Measurements from ENCODE around the gene CBL. TPM values are rescaled to one million over a fixed set of nuclear protein-coding genes. Genes with fewer than 3 reads are reported as not detected.

The CBL gene
- total RNA-seq, 1 donor from 2014 or later = 30.4 TPM

DNA sequence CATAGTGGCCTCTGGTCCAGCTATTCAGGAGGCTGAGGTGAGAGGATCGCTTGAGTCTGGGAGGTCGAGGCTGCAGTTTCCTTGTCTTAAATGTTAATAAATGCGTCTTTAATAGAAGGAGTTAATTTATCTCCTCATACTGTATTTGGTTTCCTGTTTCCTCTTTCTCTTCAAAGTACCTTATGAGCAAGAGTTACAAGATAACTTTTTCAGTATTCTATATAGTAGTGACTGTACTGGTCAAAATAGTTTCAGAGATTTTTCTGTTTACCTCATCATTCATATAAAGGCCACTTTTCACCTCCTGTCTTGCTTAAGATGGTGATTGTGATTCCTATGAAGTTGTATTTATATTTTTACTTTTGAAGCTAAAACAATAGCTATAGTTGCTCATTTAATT lies 59.9 kb downstream of the CBL start:
- DNase-seq (ENCODE audit: low spot score) = no peak

DNA sequence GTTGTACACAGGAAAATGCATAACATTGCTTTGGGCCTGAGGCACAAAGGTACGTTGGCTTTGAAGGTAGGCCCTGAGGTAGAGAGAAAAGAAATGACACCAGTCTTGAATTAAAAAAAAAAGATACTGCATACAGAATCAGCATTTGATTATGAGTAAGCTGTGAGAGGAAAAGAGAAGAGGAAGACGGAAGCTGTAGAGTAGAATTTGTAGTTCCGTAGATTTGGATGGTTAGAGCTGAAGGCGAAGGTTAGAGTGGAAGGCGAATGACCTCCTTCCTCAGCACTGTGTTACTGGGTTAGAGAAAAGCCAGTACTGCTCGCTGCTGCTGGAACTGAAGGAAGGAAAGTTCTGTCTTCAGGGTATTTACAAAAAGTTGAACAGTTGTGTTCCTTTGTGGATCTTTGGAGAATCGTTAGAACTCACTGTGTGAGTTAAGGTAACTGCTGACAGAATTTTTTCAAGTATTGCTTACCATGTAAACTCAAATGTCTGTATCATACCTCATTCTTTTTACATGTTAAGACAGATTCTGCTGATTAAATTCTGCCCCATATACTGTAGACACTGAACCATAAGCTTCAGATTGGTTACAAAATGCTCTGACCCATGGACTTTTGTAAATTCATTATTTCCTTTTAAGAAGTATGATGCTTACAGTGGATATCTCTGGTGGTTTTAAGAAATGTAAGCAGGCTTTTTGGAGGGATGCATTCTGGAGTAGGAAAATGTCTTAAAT lies 60.5 kb downstream of the CBL start:
- no peak for DNase-seq (ENCODE audit: low spot score)

DNA sequence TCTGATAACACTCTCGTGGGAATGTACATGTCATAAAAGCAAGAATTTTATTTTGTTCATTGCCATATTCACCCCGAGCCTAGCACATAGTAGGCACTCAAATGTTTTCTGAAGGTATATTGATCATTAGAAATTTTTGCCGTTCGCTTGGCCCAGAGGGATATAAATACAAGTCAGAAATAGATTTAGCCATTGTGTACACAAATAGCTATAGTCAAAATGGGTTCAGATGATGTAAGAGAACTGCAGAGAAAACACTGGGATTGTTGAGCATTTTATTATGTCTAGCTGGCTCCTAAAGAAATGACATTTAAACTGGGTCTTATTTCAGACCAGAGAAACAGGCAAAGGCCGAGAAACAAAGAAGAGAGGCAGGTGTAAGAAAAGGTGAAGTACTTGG lies 61.5 kb downstream of the CBL start:
- DNase-seq (ENCODE audit: low spot score) = no peak

DNA sequence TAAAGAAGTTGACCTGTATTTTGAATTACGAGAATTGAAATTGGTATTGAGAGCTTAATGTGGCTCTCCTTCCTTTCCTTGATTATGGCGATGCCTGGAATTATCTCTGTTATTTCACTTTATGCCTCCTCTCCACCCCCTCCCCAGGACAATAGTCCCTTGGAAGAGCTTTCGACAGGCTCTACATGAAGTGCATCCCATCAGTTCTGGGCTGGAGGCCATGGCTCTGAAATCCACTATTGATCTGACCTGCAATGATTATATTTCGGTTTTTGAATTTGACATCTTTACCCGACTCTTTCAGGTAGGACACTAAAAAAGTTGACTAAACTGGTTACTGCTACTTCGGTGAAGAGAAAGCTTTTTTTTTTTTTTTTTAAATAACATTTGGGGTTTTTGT lies 67.6 kb downstream of the CBL start:
- no peak for DNase-seq (ENCODE audit: low spot score)

DNA sequence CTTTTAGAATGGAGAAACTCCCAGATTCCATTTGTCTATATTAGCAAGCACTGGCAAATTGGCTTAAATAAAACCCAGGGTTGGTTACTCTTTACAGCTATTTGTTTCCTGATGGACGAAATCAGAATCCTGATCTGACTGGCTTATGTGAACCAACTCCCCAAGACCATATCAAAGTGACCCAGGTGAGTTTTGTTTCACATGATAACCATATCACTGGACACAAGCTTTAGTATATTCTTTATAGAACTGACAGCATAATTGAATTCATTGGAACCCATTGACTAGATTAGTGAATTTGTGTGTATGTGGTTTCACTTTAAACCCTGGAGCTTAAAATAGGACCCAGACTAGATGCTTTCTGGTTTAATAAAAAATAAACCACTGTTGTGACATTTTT lies 71.5 kb downstream of the CBL start:
- no peak for DNase-seq (ENCODE audit: low spot score)

DNA sequence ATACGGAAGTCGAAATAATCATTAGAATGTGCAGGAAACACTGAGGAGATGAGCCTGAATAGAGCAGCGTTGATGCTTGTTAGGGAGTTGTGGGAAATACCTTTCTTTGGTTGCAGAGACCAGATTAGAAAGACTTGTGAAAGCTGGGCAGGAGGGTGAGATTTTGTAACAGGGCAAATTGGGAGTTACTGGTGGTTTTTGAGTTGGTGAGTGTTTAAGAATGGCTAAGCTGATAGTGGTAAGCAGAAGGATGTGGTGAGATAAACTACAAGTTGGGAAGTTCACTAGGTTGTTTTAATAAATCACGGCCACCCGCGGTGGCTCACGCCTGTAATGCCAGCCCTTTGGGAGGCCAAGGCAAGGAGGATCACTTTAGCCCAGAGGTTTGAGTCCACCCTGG lies 76.4 kb downstream of the CBL start:
- DNase-seq (ENCODE audit: low spot score) = no peak

DNA sequence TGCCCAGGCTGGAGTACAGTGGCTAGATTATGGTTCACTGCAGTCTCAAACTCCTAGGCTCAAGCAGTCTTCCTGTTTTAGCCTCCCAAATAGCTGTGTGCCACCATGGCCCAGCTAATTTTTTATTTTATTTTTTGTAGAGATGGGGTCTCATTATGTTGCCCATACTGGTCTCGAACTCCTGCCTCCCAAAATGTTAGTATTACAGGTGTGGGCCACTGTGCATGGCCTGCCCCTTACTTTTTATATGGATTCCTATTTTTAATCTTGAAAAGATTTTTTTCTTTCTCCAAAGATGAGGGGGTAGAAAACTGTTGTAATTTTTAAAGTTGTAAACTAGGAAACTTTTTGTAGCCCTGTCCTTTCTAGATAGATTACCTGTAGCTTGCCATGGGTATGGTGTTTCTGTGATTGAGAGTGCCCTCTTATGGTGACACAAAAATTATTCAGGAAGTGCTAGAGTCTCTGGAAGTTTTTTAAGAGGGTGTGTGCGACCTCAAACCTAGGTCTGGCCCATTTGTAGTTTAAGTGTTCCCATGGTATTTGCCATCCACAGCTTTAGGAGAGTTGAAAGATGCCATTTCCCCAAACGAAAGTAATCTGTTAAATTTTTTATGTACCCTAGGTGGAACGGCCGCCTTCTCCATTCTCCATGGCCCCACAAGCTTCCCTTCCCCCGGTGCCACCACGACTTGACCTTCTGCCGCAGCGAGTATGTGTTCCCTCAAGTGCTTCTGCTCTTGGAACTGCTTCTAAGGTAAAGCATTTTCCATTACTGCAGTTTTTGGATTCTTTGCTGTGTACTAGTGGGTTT lies 78.4 kb downstream of the CBL start:
- no peak for DNase-seq (ENCODE audit: low spot score)

DNA sequence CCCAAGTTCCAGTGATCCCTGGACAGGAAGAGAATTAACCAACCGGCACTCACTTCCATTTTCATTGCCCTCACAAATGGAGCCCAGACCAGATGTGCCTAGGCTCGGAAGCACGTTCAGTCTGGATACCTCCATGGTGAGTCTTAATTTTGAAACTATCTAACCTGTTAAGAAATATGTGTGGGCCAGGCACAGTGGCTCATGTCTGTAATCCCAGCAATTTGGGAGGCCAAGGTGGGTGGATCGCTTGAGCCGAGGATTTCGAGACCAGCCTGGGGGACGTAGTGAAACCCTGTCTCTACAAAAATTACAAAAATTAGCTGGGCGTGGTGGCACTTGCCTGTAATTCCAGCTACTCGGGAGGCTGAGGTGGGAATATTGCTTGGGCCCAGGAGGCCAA lies 79.3 kb downstream of the CBL start:
- DNase-seq (ENCODE audit: low spot score) = no peak

DNA sequence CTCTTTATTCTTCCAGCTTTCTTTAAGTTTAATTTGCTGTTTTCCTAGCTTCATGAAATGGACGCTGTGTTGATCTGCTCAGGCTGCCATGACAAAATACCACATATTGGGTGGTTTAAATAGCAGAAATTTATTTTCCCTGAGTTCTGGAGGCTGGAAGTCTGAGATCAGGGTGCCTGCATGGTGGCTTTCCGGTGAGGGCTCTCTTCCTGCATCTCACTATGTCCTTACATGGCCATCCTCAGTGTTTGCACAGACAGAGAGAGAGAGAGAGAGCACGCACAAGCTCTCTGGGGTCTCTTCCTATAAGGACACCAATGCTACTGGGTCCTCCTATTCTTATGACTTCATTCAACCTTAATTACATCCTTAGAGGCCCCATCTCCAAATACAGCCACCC lies 82.1 kb downstream of the CBL start:
- DNase-seq (ENCODE audit: low spot score) = no peak

DNA sequence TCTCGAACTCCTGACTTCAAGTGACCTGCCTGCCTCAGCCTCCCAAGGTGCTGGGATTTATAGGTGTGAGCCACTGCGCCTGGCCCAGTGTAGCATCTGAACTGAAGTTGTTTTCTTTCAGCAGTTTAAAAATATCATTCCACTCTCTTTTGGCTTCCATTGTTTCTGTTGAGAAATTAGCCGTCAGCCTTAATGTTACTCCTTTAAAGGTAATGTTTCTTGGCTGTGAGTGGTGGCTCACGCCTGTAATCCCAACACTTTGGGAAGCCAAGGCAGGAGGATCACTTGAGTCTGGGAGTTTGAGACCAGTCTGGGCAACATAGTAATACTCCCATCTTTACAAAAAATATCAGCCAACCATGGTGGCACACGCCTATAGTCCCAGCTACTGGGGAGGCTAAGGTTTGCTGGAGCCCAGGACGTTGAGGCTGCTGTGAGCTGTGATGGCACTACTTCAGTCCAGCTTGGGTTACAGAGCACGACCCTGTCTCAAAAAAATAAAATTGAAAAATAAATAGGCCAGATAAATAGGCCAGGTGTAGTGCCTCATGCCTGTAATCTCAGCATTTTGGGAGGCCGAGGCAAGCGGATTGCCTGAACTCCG lies 84.9 kb downstream of the CBL start:
- no peak for DNase-seq (ENCODE audit: low spot score)

DNA sequence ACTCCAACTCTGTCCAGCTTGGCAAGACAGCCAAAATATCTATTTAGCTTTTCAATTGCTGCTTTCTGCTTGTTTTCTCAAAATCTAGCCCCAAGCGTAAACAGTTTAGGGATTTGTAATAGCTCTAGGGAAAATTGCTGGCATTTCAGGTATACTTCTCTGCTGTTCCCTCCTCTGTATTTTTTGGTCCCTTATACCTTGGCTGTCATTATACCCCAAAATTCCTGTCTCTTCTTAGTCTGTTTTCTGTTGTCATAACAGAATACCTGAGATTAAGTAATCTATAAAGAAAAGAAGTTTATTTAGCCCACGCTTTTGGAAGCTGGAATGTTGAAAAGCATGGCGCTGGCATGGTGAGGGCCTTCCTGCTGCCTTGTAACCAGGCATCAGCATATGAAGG lies 87.3 kb downstream of the CBL start:
- no peak for DNase-seq (ENCODE audit: low spot score)

DNA sequence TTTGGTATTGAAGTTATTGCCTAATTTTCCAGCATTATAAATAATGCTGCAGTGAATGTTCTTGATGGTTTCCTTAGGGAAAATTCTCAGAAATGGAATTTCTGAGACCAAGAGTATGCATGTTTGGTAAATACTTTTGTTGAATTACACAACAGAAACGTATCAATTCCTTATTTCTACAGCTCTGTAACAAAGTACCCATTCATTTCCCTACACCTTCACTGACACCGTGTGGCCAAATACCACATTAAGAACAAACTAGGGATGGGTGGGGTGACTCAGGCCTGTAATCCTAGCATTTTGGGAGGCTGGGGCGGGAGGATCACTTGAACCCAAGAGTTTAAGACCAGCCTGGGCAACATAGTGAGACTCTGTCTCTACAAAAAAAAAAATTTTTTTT lies 89.0 kb downstream of the CBL start:
- DNase-seq (ENCODE audit: low spot score) = no peak

DNA sequence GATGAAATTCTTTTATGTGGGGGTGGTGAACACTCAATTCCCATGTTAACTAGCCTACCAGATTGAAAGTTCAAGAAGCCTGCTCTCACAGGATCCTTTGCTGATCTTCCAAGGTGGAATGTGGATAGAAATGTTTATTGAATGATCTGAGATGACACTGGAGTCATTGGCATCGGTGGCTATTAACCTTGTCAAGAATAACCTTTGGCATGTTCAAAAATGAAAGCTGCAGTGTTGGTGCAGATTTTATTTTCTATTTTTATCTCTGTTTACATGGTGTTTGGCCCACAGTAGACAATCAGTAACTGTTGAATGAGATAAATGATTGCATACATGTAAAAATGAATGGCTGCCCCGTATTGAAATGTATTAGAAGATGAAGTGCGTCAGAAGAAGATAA lies 91.8 kb downstream of the CBL start:
- DNase-seq (ENCODE audit: low spot score) = no peak

DNA sequence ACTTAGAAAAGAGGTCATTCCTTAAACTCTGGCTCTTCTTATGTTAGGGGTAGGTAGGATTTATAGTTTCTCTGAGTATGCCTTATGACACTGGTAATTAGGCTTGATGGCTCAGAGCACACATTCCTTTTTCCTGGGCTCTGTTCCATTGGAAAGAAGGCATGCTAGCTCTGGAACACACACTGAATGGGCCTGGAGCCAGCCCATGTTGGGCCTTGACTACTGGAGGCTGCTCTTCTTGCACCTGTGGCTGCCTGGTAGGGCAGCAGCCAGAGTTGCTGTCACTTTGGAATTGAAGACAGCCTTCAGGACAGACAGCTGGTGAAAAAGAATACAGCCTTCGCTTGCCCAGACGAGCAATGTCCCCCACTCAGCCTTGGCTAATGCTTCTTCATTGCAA lies 92.6 kb downstream of the CBL start:
- DNase-seq (ENCODE audit: low spot score) = no peak

DNA sequence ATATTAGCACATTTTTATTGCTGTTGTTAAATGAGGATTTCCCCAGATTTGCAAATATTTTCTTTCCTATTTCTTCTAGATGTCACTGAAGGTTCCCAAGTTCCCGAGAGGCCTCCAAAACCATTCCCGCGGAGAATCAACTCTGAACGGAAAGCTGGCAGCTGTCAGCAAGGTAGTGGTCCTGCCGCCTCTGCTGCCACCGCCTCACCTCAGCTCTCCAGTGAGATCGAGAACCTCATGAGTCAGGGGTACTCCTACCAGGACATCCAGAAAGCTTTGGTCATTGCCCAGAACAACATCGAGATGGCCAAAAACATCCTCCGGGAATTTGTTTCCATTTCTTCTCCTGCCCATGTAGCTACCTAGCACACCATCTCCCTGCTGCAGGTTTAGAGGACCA lies 93.3 kb downstream of the CBL start:
- no peak for DNase-seq (ENCODE audit: low spot score)

DNA sequence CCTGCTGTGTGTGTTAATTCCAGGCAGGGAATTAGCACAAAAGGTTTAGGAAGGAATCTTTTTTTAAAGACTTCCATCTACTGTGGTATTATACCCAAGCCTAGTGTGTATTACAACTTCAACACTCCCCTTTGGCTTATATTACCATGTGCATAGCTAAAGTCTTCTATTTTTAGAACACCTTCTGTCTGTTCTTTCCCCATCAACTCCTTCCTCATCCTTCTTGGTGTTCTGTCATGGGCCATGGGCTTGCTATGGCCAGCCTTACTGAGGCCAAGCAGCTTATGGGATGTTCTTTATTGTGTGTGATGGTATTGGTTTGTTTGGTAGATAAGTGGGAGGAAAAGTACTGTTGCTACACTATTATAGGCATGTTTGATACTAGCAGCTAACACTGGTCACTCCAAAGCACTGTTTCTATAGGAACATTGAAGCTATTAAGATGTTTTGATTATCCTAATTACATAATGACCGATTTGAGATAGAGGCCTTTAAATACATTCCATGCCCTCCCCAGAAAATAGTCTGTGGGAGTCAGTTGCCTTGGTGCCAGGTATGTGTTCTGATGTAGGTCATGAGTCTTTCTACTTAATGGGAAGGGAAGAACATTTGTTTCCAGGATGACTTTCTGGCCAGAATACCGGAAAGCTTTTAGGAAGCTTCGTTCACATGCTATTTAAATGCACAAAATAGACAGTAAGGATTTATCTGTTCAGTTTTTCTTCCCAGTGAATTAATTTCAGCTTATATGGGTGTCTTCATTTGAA lies 94.2 kb downstream of the CBL start:
- DNase-seq (ENCODE audit: low spot score) = no peak

DNA sequence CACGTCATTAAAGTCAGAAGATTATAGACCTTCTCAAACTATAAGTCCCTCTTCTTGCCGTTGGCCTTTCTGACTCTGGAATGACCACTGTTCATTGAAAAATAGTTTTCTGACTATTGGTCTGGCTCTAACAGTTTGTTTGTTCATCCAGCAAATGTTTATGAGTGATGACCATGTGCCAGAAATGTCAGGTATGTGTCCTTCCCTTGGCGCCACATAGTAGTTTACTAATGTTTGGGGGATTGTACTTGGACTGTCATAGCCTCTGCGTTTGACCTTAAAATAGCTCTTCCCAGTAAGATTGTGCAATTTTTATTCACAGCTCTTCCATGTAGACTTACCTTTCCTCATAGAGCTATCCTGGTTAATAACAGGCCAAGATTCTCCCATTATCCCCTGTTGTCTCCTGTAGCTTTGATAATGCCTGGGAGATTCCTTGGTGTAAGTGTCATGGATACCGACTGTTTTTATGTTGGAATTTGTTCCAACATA lies 97.1 kb downstream of the CBL start:
- no peak for DNase-seq (ENCODE audit: low spot score)

DNA sequence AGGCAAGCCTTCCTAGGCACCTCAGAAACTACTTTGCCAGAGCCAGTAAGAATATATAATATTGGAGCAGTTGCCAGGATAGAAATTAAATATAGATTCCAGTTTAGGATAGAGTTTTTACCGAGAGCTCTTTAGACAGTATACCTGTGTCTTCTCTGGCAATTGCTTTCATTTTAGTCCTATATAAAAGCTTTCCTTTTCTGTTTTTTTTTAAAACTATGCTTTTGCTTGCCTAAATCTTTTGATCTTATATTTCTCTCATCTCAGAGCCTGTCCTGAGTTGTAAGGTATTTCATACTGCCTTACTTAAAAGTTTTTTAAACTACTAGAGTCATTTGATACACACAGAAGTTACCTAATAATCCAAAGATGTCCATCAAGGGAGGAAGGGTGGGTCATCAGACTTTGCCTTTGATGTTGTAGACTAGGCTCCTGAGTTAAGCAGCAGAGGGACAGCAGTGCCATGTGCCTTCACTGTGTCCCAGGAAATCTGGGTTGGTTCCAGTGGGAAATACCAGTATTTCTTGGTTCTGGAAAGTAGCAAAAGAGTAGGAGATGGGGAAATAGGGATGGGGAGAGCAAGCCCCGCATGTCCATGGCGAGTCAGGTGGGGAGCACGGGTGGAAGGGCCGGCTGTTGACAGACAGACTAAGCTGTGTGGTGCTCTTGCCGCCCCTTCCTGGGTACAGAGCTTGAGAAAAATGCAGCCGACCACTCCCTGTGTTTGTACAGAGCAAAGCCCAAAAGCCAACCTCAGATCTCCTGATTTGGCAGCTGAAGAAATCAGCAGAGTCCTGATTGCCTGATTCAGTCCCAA lies 99.6 kb downstream of the CBL start:
- DNase-seq (ENCODE audit: low spot score) = no peak

DNA sequence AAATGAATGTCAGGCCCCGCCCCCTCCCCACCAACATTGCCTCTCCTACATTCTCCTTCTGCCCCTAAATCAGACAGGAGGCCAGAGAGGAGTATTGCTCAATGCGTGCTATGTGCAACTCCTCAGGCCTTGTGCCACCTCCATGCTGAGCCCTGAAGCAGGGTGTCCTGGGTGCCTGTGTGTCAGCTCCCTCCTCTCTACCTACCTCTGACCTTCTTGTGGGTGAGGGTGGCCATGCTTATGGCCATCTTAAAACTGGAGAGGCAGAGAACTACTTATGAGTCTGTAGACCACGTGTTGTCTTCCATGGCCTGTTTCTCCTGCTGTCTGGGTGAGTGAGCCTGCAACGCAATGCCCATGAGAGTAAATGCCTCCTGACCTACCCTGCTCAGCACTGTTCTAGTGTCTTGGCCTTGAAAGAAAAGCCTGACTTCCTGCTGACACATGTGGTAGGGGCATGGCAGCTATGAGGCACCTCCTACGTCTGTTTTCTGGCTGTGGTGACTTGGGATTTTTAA lies 100.3 kb downstream of the CBL start:
- DNase-seq (ENCODE audit: low spot score) = no peak

DNA sequence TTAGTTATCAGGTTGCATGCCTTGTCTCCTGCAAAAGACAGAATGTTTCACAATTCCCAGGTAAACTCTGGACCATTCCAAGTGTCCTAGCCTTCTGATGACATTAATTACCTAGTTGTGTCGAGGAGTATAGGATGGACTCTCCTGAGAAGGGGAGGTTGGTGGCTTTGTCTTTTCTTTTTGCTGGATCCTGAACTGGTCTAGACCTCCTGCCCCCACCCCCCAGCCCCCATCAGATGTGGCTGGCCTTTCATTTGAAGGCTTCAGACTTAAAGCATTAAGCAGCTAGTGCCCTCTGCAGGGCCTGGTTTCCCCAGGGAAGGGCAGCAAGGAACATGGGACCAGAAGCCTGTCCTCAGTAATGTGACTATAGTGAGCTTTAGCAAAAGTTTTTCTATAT lies 101.1 kb downstream of the CBL start:
- no peak for DNase-seq (ENCODE audit: low spot score)

DNA sequence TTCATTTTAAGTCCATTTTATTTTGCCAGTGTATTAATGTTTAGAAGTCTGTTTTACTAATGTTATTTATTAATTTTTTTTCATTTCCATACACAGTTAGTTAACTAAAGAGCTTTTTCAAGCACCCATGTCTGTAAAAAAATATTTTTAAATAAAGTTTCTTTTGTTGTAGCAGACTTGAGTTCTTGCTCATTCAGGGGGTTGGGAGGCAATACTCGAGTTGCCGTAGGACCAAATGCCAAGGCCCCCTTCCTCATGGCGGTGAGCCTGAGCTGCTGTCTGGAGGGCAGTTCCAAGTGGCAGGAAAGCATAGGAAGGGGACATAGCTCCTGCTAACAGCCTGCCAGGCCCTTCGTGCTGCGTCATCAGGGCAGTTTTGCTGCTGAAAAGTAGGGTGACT lies 101.8 kb downstream of the CBL start:
- DNase-seq (ENCODE audit: low spot score) = no peak

Measured in mesenteric fat pad (tissue), 1 donor.